ENCODE data around the gene DOLPP1.

Gene DOLPP1

GRCh38 chr9:129042016-129042415 is 38.9 kb upstream of the DOLPP1 start:
- Histone ChIP-seq H3K36me3 (ENCODE audit: control insufficient read depth, insufficient read depth, low read length, severe bottlenecking) (peaks cover 28% of the 10 kb centered on the region), H3K4me3 (ENCODE audit: low read length) (no peak overlapping the region), H3K9ac (ENCODE audit: low read length) (no peak overlapping the region), H3K9me3 (ENCODE audit: control insufficient read depth, low read length) (no peaks in the 10 kb centered on the region), H3K27me3 (replicated peaks; ENCODE audit: control insufficient read depth, insufficient read depth, low read length) (no peaks in the 10 kb centered on the region), H3K4me1 (ENCODE audit: control insufficient read depth, insufficient read depth, low read length) (peaks cover 15% of the 10 kb centered on the region)
- no peak for DNase-seq (ENCODE audit: low read depth)

- H3K9me3 ChIP-seq (ENCODE audit: control insufficient read depth, low read length) = no peaks in the 10 kb centered on the region
- peaks cover 25% of the 10 kb centered on the region for H3K36me3 ChIP-seq (ENCODE audit: control insufficient read depth, insufficient read depth, low read length, severe bottlenecking)
- H3K4me1 ChIP-seq (ENCODE audit: control insufficient read depth, insufficient read depth, low read length) = peaks cover 5% of the 10 kb centered on the region
- no peak for DNase-seq (ENCODE audit: low read depth)
- no peak overlapping the region for H3K9ac ChIP-seq (ENCODE audit: low read length)
- H3K27me3 ChIP-seq (replicated peaks; ENCODE audit: control insufficient read depth, insufficient read depth, low read length) = no peaks in the 10 kb centered on the region
- H3K4me3 ChIP-seq (ENCODE audit: low read length) = no peak overlapping the region
Measured at GRCh38 chr9:129052592-129052991, 28.3 kb upstream of the DOLPP1 start.

- no peak overlapping the region for H3K9ac ChIP-seq (ENCODE audit: low read length)
- H3K27me3 ChIP-seq (replicated peaks; ENCODE audit: control insufficient read depth, insufficient read depth, low read length) = no peaks in the 10 kb centered on the region
- peaks cover 5% of the 10 kb centered on the region for H3K4me1 ChIP-seq (ENCODE audit: control insufficient read depth, insufficient read depth, low read length)
- no peaks in the 10 kb centered on the region for H3K9me3 ChIP-seq (ENCODE audit: control insufficient read depth, low read length)
- DNase-seq (ENCODE audit: low read depth) = no peak
- H3K4me3 ChIP-seq (ENCODE audit: low read length) = no peak overlapping the region
- peaks cover 21% of the 10 kb centered on the region for H3K36me3 ChIP-seq (ENCODE audit: control insufficient read depth, insufficient read depth, low read length, severe bottlenecking)
Measured at GRCh38 chr9:129053020-129053419, 27.9 kb upstream of the DOLPP1 start.

- Histone ChIP-seq H3K4me1 (ENCODE audit: control insufficient read depth, insufficient read depth, low read length) (peaks cover 8% of the 10 kb centered on the region), H3K27me3 (replicated peaks; ENCODE audit: control insufficient read depth, insufficient read depth, low read length) (no peaks in the 10 kb centered on the region), H3K9me3 (ENCODE audit: control insufficient read depth, low read length) (no peaks in the 10 kb centered on the region), H3K9ac (ENCODE audit: low read length) (no peak overlapping the region), H3K36me3 (ENCODE audit: control insufficient read depth, insufficient read depth, low read length, severe bottlenecking) (peaks cover 8% of the 10 kb centered on the region), H3K4me3 (ENCODE audit: low read length) (no peak overlapping the region)
- DNase-seq (ENCODE audit: low read depth) = peak; percentile 17
Measured at GRCh38 chr9:129054163-129054851, 26.6 kb upstream of the DOLPP1 start.

GRCh38 chr9:129058965-129059795 is 21.7 kb upstream of the DOLPP1 start:
- DNase-seq (ENCODE audit: low read depth) = no peak
- Histone ChIP-seq H3K36me3 (ENCODE audit: control insufficient read depth, insufficient read depth, low read length, severe bottlenecking) (peaks cover 17% of the 10 kb centered on the region), H3K9ac (ENCODE audit: low read length) (no peak overlapping the region)

GRCh38 chr9:129059796-129060785 is 20.8 kb upstream of the DOLPP1 start:
- Histone ChIP-seq H3K36me3 (ENCODE audit: control insufficient read depth, insufficient read depth, low read length, severe bottlenecking) (peaks cover 24% of the 10 kb centered on the region), H3K27me3 (replicated peaks; ENCODE audit: control insufficient read depth, insufficient read depth, low read length) (no peaks in the 10 kb centered on the region), H3K9ac (ENCODE audit: low read length) (no peak overlapping the region), H3K4me3 (ENCODE audit: low read length) (no peak overlapping the region), H3K9me3 (ENCODE audit: control insufficient read depth, low read length) (no peaks in the 10 kb centered on the region), H3K4me1 (ENCODE audit: control insufficient read depth, insufficient read depth, low read length) (peaks cover 4% of the 10 kb centered on the region)
- no peak for DNase-seq (ENCODE audit: low read depth)

More at GRCh38 chr9:129058965-129059795, 21.7 kb upstream of the DOLPP1 start:
- no peaks in the 10 kb centered on the region for H3K27me3 ChIP-seq (replicated peaks; ENCODE audit: control insufficient read depth, insufficient read depth, low read length)
- H3K4me1 ChIP-seq (ENCODE audit: control insufficient read depth, insufficient read depth, low read length) = peaks cover 4% of the 10 kb centered on the region
- no peaks in the 10 kb centered on the region for H3K9me3 ChIP-seq (ENCODE audit: control insufficient read depth, low read length)
- H3K4me3 ChIP-seq (ENCODE audit: low read length) = no peak overlapping the region

- Histone ChIP-seq H3K36me3 (ENCODE audit: control insufficient read depth, insufficient read depth, low read length, severe bottlenecking) (peaks cover 32% of the 10 kb centered on the region), H3K9ac (ENCODE audit: low read length) (no peak overlapping the region), H3K4me3 (ENCODE audit: low read length) (no peak overlapping the region), H3K4me1 (ENCODE audit: control insufficient read depth, insufficient read depth, low read length) (peaks cover 4% of the 10 kb centered on the region), H3K9me3 (ENCODE audit: control insufficient read depth, low read length) (no peaks in the 10 kb centered on the region), H3K27me3 (replicated peaks; ENCODE audit: control insufficient read depth, insufficient read depth, low read length) (no peaks in the 10 kb centered on the region)
- DNase-seq (ENCODE audit: low read depth) = no peak
Measured at GRCh38 chr9:129060991-129061390, 19.9 kb upstream of the DOLPP1 start.

- H3K36me3 ChIP-seq (ENCODE audit: control insufficient read depth, insufficient read depth, low read length, severe bottlenecking) = peaks cover 42% of the 10 kb centered on the region
- no peaks in the 10 kb centered on the region for H3K27me3 ChIP-seq (replicated peaks; ENCODE audit: control insufficient read depth, insufficient read depth, low read length)
- no peak overlapping the region for H3K4me3 ChIP-seq (ENCODE audit: low read length)
- H3K9me3 ChIP-seq (ENCODE audit: control insufficient read depth, low read length) = no peaks in the 10 kb centered on the region
- H3K4me1 ChIP-seq (ENCODE audit: control insufficient read depth, insufficient read depth, low read length) = peaks cover 4% of the 10 kb centered on the region
- H3K9ac ChIP-seq (ENCODE audit: low read length) = no peak overlapping the region
- no peak for DNase-seq (ENCODE audit: low read depth)
Measured at GRCh38 chr9:129063061-129063460, 17.9 kb upstream of the DOLPP1 start.

GRCh38 chr9:129064499-129064908 is 16.4 kb upstream of the DOLPP1 start:
- Histone ChIP-seq H3K27me3 (replicated peaks; ENCODE audit: control insufficient read depth, insufficient read depth, low read length) (no peaks in the 10 kb centered on the region), H3K9me3 (ENCODE audit: control insufficient read depth, low read length) (no peaks in the 10 kb centered on the region), H3K36me3 (ENCODE audit: control insufficient read depth, insufficient read depth, low read length, severe bottlenecking) (peaks cover 52% of the 10 kb centered on the region), H3K4me3 (ENCODE audit: low read length) (no peak overlapping the region), H3K4me1 (ENCODE audit: control insufficient read depth, insufficient read depth, low read length) (no peaks in the 10 kb centered on the region), H3K9ac (ENCODE audit: low read length) (no peak overlapping the region)
- DNase-seq (ENCODE audit: low read depth) = no peak

- Histone ChIP-seq H3K4me3 (ENCODE audit: low read length) (no peak overlapping the region), H3K9ac (ENCODE audit: low read length) (no peak overlapping the region), H3K27me3 (replicated peaks; ENCODE audit: control insufficient read depth, insufficient read depth, low read length) (no peaks in the 10 kb centered on the region), H3K4me1 (ENCODE audit: control insufficient read depth, insufficient read depth, low read length) (no peaks in the 10 kb centered on the region), H3K9me3 (ENCODE audit: control insufficient read depth, low read length) (no peaks in the 10 kb centered on the region), H3K36me3 (ENCODE audit: control insufficient read depth, insufficient read depth, low read length, severe bottlenecking) (peaks cover 44% of the 10 kb centered on the region)
- no peak for DNase-seq (ENCODE audit: low read depth)
Measured at GRCh38 chr9:129068110-129068509, 12.8 kb upstream of the DOLPP1 start.
